GM21825 (cell line): ENCODE measurements around the gene LRIG1.

Experiments
- ATAC-seq: cut with Tn5 transposase; IDR thresholded peaks from one replicate; pipeline ENCODE4 v1.9.1; 2021; ENCODE audit warnings: mild to moderate bottlenecking, moderate library complexity; ENCODE audit not compliant: unreplicated experiment

Gene LRIG1

DNA sequence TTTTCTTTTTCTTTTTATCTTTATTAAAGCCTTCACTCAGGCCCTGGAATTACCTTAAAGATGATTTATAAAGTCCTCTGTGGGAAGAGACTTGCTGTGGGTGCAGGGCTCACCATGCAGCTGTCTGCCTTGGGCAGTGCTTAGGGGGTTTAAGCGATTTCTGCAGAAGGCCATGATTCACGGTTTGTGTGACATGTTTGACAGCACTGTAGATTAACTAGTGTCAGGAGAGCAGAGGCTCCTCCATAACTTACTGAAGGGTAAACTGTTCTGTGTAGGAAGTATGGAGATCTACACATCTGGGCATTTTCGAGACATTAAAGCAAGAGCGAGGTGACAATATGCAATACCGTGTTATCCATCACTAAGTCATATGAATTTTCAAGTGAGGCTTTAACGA, 137.7 kb downstream of the LRIG1 start:
- no peak for ATAC-seq

DNA sequence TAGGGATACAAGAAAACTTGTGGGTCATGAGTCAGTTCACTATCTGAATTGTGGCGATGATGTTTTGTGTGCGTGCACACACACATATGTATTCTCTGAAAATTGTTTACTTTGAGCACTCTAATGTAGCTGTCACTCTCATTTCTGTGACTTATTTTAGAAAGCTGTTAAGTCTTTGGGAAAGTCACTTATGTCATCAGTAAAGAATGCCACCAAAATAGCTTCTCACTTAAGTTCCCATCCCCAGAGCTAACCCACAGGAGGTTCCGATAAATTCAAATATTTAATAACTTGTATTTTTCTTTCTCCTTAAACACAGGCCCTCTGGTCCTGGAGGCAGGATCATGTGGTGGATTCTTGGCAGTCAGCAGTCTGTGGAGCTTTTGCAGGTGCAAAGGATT, 138.3 kb downstream of the LRIG1 start:
- ATAC-seq = no peak

DNA sequence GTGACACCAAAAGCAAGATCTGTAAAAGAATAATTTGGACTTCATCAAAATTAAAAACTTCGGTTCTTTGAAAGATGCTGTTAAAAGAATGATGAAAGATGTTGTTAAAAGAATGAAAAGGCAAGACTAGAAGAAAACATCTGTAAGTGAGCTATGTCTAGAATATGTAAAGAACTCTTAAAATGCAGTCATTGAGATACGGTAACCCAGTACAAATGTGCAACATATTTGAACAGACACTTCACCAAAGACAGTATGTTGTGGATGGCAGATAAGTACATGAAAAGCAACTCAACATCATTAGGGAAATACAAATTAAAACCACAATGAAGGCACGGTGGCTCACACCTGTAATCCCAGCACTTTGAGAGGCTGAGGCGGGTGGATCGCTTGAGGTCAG, 139.5 kb downstream of the LRIG1 start:
- no peak for ATAC-seq

DNA sequence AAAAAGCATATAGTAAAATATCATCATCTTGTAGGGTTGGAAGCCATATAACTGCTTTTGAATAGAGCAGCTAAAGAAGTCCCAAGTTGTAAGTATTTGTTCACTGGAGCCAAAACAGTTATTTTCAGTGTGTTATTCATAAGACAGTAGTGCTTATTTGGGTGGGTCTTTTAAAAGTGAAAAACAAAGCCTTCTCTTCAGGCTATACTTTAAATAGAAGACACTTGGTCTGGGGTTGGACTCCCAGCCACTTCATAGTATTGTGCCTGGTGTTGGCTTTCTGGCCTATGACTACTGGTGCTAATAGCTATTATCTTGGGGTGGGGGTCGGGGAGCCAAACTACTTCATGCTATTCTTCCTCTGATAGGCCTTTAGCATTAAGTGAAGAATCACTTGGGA, 144.8 kb downstream of the LRIG1 start:
- no peak for ATAC-seq

DNA sequence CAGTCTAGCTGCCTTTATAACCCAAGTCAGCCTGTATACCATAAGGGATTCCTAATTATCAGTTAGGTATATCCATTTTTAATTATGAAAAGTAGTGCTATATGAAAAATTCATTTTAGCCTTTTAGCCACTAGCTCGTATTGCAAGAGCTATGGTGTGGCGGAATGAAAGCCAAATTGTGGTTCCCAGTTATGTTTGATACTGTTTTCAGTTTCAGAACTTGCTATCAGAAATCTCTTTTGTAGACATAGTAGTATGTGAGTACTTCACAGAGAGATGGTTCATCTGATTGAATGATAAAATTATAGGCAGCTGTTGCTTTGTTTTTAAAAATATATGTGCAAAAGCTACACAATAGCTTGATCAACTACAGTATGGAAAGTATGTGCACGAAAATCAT, 145.4 kb downstream of the LRIG1 start:
- no peak for ATAC-seq

DNA sequence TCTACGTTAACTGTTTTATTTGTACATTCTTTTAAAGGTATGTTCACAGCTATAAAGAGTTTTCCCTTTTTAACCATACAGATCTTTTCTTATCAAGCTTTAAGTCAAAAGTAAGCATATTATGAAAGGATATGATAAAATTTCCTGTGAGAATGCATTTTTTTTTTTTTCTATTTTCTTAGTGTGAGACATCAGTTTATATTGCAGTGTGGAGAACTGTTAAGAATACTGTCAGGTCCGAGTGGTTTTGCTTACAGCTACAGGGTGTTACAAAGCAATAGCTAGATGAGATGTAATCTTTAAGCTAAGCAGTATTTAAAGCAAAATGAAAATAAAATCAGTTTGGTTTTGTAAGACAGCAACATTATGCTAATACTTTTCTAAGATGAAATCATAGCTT, 146.8 kb downstream of the LRIG1 start:
- no peak for ATAC-seq

DNA sequence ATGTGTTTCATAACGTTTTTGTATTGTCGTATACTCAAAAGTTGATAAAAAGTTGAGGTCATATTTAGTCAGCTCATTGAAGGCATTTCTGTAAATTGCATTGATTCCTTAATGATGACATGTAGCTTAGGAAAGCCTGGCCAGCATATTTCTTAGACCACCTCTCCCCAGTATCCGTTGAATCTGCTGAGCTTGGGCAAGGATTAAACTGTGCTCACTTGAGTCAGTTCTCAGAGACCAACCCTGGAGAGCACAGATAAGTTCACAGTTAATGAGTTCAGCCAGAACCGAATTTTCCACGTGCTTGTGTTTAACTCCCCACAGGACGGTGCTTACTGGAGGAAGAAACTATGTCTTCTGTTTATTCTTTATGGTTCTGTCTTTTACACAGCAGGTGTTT, 147.3 kb downstream of the LRIG1 start:
- ATAC-seq = no peak

DNA sequence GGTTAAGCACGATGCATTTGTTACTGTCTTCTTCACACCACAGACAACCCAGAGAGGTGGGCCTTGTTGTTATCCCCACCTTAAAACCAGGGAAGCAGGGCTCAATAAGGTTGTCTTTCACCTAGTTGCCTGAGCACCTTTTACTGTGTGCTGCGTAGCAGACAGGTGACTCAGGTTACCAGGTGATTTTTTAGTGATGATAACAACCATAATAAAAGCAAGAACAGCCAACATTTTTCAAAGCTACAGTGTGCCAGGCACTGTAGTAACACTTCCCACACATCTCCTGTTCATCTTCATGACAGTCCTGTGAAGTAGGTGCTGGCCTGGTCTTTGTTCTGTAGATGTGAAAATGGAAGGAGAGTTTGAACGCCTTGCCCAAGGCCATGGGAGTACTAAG, 147.8 kb downstream of the LRIG1 start:
- no peak for ATAC-seq

DNA sequence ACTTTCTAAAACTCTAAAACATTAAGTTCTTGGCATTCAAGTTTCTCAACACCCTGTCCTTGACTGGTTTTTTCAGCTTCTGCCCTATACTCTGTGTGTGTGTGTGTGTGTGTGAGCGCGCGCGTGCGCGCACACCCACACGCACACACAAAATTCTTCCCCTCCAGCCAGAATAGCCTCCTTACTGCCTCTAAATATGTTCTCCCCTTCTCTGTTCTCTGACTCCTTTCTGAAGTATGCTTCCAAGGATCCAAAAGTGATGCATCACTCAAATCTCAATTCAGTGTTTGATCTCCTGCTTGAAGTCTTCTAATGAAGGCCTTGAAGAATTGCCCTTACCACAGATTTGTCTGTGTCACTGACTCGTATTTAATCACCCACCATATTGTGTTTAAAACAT, 150.2 kb downstream of the LRIG1 start:
- ATAC-seq = no peak

DNA sequence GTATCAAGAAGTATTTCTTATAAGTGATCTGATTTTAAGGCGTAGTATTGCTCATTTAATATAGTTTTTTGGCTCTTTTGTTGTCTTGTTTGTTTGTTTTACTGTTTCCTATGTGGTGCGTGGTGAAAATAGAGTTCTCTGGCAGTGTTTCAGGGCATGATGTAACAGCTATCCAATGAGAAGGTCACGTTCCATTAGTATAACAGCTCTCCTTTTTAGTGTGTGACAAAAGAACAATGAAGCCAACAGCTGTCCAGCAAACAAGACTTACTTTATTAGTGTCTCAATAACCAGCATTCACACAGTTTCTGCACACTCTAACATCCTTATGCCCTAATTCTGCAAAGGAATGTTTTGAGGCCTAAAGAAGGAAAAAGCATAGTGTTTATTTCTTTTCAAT, 152.1 kb downstream of the LRIG1 start:
- ATAC-seq = no peak

DNA sequence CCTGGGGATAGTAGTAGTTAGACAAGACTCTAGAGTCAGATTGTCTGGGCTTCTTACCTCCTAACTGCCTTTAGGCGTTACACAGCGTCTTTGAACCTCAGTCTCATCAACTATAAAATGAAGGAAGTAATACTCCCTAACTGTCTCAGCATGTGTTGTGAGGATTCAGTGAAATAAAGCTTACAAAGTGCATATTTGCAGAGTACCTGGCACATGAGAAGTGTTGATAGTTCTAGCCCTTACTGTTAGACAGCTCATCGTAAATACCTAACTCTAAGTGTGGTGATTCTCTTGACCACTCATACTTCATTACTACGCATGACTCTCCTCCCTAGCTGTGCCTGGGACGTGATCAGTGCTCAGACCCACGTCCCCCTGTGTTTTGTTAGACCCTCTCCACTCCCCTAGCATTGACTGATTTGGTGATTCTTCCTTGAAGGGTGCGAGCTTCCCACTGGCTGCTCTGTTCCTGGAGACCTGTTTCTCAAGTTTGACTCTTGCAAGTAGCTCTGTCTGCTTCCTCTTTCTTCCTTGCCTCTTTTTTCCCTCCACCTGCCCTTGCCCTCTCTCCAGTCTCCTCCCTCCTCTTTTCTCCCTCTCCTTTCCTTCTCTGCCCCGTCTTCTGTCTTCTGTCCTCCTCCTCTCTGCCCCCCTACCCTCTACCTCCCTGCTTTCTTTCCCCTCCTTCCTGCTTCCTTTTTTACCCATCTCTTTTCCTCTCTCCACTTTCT, 155.8 kb downstream of the LRIG1 start:
- no peak for ATAC-seq

DNA sequence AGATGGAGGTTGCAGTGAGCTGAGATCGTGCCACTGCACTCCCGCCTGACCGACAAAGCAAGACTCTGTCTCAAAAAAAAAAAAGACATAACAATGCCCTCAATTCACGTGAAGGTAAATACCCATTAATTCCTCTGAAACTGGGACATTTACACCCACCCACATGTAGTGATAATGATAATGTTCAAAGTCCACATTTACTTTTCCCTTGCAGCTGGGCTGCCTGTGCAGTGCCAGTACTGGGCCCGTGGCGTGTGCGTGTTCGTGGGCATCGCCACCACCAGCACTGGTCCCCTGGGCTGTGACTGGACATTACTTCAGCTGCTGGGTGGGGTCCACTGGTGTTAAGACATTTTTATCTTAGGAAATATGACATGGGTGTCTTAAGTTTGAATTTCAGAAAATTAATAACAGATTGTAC, 156.4 kb downstream of the LRIG1 start:
- no peak for ATAC-seq

DNA sequence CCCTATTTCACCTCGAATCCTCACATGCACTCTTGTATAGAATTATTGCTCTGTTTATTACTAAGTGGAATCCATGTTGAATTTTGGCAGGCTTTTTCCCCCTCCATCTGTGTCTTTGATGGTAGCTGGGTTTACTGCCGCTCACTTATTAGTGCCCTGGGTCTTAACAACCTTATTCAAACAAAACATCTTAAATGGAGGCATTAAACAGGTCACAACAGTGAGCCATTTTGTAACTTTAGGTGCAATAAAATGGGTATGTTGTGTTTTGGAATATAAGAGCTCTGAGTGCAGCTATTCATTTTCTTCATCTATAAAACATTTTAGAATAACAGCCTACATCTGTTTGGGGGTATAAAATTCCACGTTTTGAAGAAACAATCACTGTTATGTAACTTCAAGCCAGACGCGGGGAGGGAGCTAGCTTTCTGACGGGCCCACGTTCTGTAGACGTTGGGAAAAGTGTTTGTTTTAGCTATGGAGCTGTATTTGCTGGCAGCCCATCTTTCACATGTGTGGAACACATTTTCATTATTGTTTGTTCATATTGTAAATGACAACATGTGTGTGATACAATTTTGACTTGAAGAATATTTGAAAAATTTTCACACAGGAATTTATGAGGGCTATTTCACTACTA, 158.0 kb downstream of the LRIG1 start:
- no peak for ATAC-seq

DNA sequence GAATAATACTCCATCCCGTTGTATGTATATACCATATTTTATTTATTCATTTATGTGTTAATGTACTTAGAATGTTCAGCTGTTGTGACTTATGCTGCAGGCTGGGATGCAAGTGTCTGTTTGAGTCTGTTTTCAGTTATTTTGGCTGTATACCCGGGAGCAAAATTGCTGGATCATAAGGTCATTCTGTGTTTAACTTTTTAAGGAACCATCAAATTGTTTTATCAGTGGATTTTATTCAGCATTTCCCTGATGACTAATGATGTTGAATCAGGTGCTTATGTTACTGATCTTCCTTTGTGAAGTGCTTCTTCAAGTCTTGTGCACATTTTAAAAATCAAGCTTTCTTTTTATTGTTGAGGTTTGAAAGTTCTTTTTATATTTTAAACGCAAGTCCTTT, 161.9 kb downstream of the LRIG1 start:
- no peak for ATAC-seq

DNA sequence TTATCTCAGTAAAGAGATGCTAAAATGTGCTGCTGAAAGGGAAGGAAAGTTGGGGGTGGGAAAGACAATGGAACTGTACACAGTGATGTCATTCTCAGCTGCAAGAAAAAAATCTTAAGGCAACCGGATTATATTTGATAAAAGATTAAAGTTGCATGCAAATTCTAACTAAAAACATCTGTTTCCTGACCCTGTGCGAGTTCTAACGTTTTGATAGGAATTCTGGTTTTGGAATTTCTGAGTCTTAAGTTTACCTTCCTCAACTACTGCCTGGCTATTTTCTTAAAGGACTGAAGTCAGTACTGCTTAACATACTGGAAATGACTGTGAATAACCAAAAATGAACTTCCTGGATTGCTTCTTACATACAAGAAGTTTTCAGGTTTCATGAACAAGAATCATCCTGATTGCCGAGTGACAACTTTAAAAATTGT, 164.5 kb downstream of the LRIG1 start:
- ATAC-seq = no peak

DNA sequence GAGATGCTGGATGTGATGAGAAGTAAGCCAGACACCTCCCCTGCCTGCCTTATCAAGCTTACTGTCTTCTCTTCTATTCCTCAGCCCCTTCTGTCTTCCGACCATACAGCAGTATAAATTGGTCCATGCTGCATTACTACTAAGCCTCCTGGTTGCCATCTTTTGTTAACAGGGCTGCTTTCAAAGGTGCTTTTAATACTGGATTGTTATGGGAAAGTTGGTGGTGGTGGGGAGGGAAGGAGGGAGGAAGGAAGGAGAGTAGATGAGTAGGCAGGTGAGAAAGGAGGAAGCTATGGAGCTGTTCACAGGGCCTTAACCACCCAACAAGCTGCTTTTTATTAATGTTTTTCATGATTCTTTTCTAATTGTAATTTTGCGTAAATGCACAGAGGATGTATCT, 165.2 kb downstream of the LRIG1 start:
- no peak for ATAC-seq
